Frontal cortex (tissue), 4 donors: ENCODE measurements around the gene CLMN. TPM values are rescaled to one million over a fixed set of nuclear protein-coding genes. Genes with fewer than 3 reads are reported as not detected.

Source experiments
- DNase-seq, 2 donors: peaks; one replicate each; pipeline ENCODE4 v3.0.0; 2012; ENCODE audit warnings: low spot score in 2 of 2
- FAIRE-seq: peaks from 2 replicates; lab custom pipeline; 2012; peaks lifted over from hg19 to GRCh38; lab: Jason Lieb, UNC
- total RNA-seq: library from RNA; depleted of rRNA; stranded (reverse); fragments of >200 nt; gene quantifications from one replicate; pipeline ENCODE4 v1.2.3, GENCODE V29; 2014
- donor health status: control.
- donor health status: control.
- donor health status: control.

The CLMN gene
- total RNA-seq, 1 donor from 2014 or later = 0.82 TPM

DNA sequence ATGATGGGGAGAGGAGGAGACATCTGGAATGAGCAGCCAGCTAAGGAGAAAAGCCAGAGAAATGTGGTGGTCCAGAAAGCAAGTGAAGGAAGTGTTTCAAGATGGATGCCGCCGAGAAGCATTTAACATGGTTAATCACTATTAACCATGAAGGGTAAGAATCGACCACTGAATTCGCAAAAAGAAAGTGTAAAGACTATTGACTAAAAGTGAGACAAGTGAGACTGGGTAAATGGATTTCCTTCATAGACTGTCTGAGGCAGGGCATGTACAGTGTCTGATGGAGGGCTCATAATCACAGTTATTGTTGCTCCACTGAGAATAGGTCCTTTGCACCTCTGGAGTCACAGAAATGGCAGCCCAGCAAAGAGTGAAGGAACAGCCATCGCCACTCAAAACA lies 25.3 kb upstream of the CLMN start:
- DNase-seq (no peak), FAIRE-seq (no peak)

DNA sequence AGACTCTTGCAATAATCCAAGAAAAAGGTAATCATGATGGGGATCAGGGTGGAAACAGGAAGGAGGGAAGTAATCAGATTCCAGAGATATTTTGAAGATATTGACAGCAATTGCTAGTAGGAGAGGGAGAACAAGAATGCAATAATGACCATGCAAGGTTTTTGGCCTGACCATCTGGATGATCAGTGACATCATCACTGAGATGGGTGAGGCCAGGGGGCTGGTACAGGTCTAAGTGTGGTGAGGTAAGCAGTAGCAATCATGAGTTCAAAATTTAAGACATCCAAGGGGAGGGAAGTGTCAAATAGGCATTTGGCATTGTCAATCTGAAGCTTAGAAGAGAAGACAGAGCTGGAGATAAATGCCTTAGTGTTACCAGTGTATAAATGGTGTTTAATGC lies 24.8 kb upstream of the CLMN start:
- no peak for DNase-seq
- FAIRE-seq = no peak

DNA sequence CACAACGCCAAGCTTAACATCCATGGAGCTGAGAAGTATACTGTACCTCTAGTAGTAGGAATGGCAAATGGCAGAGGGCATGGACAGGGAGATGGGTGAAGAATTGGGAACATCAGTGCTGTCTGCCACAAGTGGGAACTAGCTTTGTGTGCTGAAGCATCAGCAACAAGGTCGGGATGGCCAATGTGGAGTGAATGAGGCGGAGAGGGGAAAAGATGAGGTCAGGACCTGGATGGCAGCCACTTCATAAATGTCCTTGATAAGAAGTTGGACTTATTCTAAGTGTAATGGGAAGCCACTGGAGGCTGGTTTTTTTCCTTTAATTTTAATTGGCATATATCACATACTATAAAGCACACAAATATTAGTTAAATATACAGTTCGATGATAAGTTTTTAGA lies 21.9 kb upstream of the CLMN start:
- no peak for FAIRE-seq

DNA sequence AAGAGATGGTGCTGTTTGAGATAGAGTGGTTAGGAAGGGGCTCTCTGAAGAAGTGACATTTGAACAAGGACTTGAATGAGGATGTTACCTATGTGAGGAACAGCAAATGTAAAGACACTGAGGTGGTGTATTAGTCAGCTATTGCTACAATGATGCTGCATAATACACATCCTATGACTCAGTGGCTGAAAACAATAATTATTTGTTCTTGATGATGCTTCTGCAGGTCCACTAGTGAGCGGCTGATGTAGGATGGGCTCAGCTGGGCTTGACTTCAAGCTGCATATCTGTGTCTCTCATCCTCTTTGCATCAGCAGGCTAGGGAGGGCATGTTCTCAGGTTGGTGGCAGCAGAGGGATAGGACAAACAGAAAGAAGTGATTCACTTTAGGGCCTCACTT lies 21.4 kb upstream of the CLMN start:
- DNase-seq (no peak), FAIRE-seq (no peak)

More for the DNA sequence above, 21.9 kb upstream of the CLMN start:
- no peak for DNase-seq

DNA sequence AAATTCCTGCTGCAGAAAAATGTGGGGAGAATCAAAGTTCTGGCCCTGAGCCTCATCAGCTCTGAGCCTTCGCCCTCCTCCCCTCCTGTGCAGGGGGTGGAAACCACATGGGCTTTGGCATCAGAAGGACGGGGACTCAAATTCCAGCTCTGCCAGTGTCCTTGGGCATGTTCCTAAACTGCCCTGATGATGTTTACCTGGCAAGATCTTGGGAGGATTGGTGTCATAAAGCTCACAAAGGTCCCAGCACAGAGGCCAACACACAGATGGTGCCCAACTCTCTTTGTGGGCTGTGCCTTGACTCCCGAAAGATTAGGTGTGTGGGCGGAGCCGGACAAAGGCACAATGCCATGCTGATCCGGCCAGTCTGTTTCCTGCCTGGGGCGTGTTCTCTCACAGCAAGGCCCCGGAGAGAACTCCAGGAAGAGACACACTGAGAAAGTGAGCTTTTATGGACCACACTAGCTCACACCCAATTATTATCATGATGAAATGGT lies 20.5 kb upstream of the CLMN start:
- DNase-seq (no peak), FAIRE-seq (no peak)

DNA sequence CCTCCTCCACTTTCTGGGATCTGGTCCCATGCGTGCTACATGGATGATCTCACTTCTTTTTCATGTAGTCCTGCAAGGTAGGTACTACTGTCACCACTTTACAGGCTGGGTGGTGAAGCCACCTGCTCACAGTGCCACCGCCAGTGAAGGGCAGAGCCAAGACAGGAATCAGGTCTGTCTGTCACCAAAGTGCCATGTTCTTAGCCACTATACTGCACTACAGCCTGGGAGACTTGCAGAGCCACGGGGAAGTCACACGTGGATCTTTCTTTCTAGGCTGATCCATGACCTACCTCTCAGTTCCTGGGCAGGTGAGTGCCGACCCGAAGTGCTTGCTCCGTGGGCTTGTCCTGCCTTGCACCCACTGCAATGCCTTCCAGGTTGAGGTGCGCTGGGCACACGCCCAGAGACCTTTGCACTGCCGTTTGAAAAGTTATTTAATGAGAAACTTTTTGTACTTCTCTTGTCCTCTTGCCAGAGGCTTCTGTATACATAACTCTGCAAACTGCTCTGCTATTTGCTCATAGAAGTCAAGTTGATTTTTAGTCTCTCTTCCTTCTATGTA lies 19.7 kb upstream of the CLMN start:
- DNase-seq (no peak), FAIRE-seq (no peak)

DNA sequence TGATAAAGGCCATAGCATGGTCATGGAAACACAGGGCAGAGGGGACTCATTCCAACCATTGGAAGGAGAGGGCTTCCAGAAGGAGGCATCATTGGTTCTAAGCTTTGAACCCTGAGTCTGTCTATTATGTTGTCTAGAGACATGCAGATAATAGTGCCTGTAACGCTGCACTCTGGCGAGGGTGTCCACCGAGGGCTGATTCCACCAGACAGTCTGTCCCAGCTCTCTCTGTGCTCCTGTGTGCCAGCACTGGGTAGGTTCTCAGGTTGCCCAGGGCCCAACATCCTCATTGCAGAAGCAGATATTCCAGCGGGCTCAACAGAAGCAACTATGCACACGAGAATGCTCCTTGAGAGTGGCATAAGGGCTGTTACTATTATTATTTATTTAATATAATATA lies 18.7 kb upstream of the CLMN start:
- DNase-seq = no peak
- no peak for FAIRE-seq

DNA sequence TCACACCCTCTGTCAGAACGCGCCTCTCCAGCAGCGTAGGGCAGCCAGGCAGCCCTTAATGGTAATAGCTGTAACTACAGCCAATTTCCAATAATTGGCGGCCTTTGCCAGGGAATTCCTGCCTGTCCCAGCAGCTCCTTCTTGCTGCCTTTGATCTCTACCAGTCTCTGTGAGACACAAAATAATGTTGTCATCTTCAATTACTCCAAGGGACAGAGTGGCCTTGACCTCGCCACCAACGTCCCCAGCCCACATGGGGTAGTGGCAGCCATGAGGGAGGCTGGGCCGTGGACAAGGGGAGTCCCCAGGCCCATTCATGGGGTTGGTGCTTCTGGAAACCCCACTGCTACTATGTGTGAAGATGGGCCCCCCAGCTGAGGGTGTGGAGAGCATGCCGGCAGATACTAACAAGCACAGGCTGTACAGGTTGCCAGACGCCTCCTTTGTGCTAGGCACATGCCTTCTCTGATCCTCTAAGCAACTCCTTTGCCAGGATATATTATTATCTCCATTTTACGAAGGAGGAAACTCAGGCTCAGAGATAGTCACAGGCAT lies 17.4 kb upstream of the CLMN start:
- DNase-seq = no peak

DNA sequence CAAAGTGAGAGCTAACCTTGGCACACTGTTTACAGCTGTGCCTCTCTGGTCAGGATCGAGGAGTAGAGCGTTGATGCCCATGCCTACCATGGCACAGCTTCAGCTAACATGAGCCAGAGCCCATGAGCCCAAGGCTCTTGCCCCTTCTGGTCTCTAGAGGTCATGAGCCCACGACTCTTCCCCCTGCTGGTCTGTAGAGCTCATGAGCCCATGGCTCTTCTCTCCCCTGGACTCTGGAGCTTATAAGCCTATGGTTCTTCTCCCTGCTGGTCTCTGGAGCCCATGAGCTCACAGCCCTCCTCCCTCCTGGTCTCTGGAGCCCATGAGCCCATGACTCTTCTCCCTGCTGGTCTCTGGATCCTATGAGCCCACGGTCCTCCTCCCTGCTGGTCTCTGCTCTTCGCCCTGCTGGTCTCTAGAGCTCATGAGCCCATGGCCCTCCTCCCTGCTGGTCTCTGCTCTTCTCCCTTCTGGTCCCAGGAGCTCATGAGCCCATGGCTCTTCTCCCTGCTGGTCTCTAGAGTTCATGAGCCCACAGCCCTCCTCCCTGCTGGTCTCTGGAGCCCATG lies 16.6 kb upstream of the CLMN start:
- DNase-seq = no peak
- FAIRE-seq = no peak

More for the DNA sequence above, 17.4 kb upstream of the CLMN start:
- FAIRE-seq = no peak

DNA sequence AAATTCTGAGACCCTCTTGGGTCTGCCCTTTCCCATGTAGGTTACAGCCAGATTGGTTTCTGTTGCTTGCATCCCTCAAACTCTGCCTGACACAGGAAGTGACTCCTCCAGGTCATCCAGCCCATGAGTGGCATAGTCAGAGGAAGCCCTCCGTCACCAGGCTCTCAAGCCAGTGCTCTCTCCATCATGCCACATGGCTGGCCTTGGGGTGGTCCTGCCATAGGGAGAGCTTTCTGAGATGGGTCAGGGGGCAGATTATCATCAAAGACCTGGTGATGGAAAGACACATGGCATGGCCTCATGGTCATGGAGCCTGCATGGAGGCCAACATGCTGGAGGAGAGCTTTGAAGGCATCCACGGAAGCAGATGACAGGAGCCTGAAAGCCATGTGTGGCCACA lies 15.4 kb upstream of the CLMN start:
- FAIRE-seq (no peak), DNase-seq (no peak)

DNA sequence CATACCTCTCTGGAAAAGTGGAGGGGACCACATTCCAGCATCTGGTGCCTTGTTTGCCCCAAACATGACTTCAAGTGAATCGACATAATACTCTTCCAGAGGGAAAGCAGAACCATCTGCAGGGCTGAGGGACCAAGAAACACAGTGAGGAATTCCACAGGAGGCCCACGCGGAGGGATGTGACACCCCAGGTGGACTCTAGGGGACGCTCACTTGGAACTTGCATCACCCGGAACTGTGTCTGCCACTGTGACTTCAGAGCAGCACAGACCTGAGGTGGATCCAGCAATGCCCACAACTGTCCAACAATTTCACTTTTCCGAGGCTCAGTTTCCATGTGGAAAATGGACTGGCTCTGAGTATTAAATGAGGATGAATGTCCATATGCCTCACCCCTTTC lies 14.3 kb upstream of the CLMN start:
- no peak for FAIRE-seq
- no peak for DNase-seq

DNA sequence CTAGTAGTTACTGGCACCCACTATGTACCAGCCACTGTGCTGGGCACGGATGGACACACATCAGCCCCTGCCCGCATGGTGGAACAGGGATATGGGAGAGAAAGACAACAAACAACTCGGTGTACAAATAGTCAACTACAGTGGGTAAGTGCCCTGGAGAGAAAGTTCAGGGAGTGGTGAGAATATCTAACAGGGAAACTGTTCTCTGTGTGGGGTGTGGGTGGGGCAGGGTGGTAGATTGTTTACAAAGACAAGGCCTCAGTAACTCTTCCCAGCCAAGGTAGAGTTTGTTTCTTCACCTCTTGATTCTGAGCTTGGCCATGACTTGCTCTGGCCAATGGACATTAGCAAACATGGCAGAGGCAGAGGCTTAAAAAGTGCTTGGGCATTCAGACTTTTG lies 12.9 kb upstream of the CLMN start:
- no peak for FAIRE-seq
- DNase-seq = no peak

DNA sequence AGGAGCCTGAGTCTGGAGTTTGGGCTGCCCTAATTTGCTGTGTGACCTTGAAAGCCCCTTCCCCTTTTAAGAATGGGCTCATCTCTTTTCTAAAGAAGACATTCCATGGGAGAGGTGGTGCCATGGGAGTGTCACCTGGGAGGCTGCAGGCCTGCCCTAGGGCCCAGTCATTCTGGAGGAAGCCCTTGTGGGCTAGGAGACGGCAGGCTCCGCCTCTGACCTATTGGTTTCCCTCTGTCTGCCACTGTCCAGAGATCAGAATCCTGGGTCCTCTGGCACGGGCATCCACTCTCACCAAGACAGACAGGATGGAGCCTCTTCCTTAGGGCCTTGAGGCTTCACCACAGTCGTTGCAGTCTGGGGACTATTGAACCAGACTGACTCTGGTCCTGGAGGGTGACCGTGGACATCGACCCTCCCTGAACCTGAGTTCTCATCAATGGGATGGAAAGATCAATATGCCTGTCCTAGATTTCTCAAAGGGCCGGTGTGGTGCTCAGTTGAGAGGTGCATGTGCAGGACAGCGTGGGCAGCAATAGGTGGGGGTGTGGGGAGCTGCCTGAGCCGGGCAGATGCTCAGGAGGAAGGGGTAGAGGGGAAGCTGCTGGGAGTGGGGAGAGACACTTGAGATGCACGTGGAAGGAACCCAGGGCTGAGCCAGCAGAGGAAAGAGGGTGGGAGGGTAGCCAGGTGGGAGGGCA lies 12.2 kb upstream of the CLMN start:
- no peak for FAIRE-seq

DNA sequence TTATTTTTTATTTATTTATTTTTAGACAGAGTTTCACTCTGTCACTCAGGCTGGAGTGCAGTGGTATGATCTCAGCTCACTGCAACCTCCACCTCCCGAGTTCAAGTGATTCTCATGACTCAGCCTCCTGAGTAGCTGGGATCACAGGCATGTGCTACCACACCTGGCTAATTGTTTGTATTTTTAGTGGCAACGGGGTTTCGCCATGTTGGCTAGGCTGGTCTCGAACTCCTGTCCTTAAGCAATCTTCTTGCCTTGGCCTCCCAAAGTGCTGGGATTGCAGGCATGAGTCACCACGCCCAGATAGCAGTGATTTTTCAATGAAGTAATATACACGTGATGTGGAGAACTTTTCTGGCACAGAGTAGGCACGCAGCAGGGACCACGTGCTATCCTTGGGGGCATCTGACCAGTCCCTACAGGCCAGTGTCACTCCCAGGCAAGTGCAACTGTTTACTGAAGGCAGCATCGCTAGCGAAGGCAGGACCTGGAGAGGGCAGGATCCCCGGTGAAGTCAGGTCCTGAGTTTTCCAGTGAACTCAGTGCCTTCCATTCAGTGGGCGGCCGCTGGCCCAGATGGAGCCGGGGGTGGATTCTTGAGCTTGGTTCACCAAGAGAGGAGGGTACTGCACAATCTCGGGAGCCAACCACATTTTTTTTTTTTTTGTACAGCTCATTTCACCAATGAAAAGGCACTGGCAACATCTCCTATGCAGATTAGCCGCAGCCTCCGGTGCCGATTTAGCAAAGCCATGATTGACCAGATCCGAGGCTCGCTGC lies 11.1 kb upstream of the CLMN start:
- DNase-seq = no peak
- no peak for FAIRE-seq

More for the DNA sequence above, 12.2 kb upstream of the CLMN start:
- DNase-seq = no peak

DNA sequence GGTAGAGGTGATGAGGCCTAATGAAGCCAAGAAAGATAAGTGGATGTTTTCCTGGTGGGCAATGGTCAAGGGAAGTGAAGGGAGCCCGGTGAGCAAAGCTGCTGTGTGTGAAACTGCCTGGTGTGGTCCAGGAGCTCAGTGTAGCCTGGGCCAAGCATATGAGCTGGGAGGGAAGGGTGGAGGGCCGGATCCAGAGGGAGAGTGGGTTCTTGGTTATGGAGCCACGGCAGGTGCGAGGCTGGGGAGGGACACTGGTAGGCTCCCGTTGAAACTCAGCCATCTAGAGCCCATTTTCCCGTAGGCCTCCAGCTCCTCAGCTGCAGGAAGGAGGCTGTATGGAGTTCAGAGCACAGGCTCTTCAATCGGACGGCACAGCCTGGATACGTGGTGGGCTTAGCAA lies 10.2 kb upstream of the CLMN start:
- FAIRE-seq (no peak), DNase-seq (no peak)

DNA sequence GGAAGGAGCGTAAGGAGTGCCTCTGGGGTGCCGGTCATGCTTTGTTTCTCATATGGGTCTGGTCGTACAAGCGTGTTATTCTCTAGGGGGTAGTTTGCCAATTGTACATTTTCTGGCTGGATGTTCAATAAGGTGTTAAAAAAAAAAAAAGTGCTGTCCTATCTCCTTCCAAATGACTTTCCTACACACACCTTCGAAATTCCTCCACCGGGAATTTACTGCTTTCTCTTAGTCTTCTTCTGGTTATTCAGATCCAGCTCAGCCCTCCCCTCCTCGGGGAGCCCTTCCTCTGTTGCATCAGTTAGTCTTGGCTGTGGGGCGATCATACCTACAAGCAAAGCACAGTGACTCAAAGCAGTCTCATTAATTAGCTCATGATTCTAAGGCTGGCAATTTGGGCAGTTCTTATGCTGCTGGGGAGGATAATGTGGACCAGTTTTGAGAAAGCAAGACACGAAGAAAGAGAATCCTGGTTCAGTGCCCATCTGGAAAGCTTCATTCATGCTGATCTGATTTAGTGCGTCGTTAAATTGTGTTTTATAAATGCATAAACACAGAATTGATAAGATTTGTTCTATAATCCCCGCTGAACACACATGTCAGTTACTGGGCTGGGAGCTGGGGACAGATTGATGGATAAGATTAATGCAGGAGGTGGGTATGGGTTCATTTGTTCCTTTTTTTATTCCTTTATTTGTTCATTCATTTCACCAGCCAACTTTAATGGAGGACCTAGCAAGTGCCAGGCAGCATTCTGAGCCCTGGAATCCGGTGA lies 9.2 kb upstream of the CLMN start:
- FAIRE-seq (no peak), DNase-seq (no peak)

DNA sequence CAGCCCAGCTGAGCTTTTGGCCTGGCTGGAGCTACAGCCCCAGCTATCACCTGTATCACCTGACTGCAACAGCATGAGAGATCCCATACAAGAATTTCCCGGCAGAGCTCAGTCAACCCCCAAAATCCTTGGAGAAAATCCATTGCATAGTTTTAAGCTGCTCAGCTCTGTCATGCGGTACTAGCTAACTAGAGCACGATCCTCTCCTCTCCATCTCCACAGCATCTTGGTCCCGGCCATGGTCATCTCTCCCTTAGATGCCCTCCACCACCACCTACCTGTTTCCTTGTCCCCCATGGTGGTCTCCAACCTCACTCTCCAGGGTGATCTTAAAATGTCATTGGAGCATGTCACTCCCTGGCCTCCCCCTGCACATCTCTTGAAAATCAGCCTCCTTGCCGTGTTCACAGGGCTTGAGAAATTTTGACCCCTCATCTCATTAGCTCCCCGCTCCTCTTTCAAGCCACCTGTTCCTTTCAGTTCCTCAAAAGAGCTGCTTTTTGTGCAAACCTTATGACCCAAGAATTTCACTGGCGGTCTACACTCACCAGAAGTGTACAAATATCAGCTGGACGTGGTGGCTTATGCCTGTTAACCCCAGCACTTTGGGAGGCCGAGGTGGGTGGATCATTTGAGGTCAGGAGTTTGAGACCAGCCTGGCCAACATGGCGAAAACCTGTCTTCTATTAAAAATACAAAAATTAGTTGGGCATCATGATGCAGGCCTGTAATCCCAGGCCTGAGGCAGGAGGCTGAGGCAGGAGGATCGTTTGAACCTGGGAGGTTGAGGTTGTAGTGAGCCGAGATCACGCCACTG lies 8.1 kb upstream of the CLMN start:
- FAIRE-seq = no peak

DNA sequence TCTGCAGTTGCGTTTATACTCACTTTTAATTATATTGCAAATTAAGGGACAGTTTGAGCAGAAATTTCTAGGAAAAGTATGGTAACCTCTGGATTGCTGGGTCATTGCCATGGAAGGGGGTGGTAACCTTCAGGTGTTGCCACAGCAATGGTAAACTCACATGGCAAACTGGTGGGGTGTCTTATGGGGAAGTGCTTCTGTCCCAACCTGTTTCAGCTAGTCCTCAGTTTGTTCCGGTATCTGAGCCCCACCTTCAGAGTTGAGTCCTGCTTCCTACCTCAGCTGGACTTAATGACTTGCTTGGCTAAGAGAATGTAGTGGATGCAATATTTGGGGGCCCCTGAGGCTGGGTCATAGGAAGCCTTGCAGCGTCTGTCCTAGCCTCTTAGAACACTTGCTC lies 7.3 kb upstream of the CLMN start:
- no peak for FAIRE-seq
- DNase-seq = no peak

More for the DNA sequence above, 8.1 kb upstream of the CLMN start:
- no peak for DNase-seq

DNA sequence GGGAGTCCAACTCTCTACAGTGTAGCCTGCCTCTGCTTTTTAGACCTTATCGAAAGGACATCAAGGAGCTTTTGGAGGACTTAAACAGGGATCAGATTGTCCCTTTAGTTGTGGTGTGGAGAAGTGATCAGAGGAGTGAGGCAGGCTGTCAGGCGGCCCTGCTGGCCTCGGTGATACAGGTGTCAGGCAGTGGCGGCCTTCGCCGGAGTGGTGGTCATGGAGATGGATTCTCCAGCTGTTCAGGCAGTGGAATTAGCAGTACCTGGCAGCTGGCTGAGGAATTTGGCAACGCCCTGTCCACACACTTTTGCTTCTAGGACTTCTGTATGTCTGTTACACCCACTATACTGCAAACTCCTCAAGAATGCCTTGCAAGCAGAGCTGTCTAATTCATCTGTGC lies 4.2 kb upstream of the CLMN start:
- DNase-seq (no peak), FAIRE-seq (no peak)
